ENCODE measurements around the gene ANGPTL2.

GRCh38 chr9:127076860-127077643, 45.4 kb downstream of the ANGPTL2 start:
- no peak for TF ChIP-seq POLR2A (IDR thresholded peaks at IDR 0.05; ENCODE audit: extremely low read depth, insufficient read length)
- no peak for TF ChIP-seq MAX (IDR thresholded peaks at IDR 0.05; ENCODE audit: low read depth, low read length)
- no peak for TF ChIP-seq CTCF (IDR thresholded peaks at IDR 0.05; ENCODE audit: low read depth, low read length)

Measured in NB4 (cell line).